Tibial artery (tissue), 4 donors: ENCODE data around the gene FBRSL1.

Source experiments
- DNase-seq, 2 donors: peaks; one replicate each; pipeline ENCODE4 v3.0.0-alpha.2; 2019
- H3K27ac ChIP-seq, 2 donors: fragments of 200-600 bp; sonication (generic) in 1 of 2; 1 replicate in 1 of 2; 2 replicates in 1 of 2; pipeline ENCODE4 v1.5.1; 2018 to 2019; ENCODE audit warnings: mild to moderate bottlenecking in 1 of 2
- H3K27me3 ChIP-seq, 2 donors: fragments of 200-600 bp; sonication (generic) in 1 of 2; one replicate each; pipeline versions ENCODE4 v1.5.1 to v1.6.0; 2016 to 2019
- H3K36me3 ChIP-seq, 3 donors: fragments of 200-600 bp; sonication (generic) in 2 of 3; one replicate each; pipeline ENCODE4 v1.5.1; 2016 to 2019; ENCODE audit warnings: mild to moderate bottlenecking in 2 of 3
- H3K4me1 ChIP-seq, 4 donors: fragments of 200-600 bp; sonication (generic) in 2 of 4; 1 replicate in 3 of 4; 2 replicates in 1 of 4; pipeline ENCODE4 v1.5.1; 2016 to 2019
- H3K4me3 ChIP-seq, 2 donors: fragments of 200-600 bp; sonication (generic) in 1 of 2; 1 replicate in 1 of 2; 2 replicates in 1 of 2; pipeline ENCODE4 v1.5.1; 2018 to 2019; ENCODE audit warnings: mild to moderate bottlenecking in 2 of 2
- H3K9me3 ChIP-seq, 3 donors: fragments of 200-600 bp; sonication (generic) in 1 of 3; one replicate each; pipeline ENCODE4 v1.5.1; 2016 to 2019
- intact Hi-C: fragments of 100-400 bp; cut with DNase I; formaldehyde crosslinking; loops from one replicate; pipeline ENCODE4 v1.15.0; 2023; ENCODE audit warnings: low total_unique reads
- TF ChIP-seq, protein P1 (sequence below), 2 experiments: fragments of 200-600 bp in 1 of 2; fragments of 450-650 bp in 1 of 2; IDR thresholded peaks; one replicate each; pipeline ENCODE4 v1.5.1; 2017 to 2019; ENCODE audit warnings: antibody characterized with exemption in 2 of 2, mild to moderate bottlenecking in 1 of 2, moderate library complexity in 1 of 2

The FBRSL1 gene

DNA sequence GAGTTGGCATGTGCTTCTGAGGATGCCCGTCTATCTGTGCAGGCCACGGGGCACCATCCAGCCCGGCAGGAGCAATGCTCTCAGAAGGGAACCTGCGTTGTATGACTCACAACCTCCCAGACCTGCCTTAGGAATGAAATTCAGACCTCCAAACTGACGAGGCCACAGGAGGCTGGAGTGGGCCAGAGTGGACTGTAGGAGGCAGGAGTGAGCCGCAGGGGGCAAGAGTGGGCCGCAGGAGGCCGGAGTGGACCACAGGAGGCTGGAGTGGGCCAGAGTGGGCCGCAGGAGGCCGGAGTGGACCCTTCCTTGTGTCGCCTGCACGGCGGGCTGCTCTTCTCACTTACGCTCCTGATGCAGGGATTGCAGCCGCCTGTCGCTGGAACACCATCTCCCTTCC is 11.1 kb upstream of the FBRSL1 start:
- Histone ChIP-seq H3K4me3 (no peak overlapping the region), H3K27ac (no peak overlapping the region), H3K9me3 (no peaks in the 10 kb centered on the region), H3K27me3 (peaks cover 0 to 51% of the 10 kb centered on the region in 2 donors), H3K36me3 (no peaks in the 10 kb centered on the region), H3K4me1 (no peaks in the 10 kb centered on the region)
- TF ChIP-seq, protein P1, sequence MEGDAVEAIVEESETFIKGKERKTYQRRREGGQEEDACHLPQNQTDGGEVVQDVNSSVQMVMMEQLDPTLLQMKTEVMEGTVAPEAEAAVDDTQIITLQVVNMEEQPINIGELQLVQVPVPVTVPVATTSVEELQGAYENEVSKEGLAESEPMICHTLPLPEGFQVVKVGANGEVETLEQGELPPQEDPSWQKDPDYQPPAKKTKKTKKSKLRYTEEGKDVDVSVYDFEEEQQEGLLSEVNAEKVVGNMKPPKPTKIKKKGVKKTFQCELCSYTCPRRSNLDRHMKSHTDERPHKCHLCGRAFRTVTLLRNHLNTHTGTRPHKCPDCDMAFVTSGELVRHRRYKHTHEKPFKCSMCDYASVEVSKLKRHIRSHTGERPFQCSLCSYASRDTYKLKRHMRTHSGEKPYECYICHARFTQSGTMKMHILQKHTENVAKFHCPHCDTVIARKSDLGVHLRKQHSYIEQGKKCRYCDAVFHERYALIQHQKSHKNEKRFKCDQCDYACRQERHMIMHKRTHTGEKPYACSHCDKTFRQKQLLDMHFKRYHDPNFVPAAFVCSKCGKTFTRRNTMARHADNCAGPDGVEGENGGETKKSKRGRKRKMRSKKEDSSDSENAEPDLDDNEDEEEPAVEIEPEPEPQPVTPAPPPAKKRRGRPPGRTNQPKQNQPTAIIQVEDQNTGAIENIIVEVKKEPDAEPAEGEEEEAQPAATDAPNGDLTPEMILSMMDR (IDR thresholded peaks at IDR 0.05), result no peak
- intact Hi-C loops, result no loop called here
- no peak for DNase-seq

DNA sequence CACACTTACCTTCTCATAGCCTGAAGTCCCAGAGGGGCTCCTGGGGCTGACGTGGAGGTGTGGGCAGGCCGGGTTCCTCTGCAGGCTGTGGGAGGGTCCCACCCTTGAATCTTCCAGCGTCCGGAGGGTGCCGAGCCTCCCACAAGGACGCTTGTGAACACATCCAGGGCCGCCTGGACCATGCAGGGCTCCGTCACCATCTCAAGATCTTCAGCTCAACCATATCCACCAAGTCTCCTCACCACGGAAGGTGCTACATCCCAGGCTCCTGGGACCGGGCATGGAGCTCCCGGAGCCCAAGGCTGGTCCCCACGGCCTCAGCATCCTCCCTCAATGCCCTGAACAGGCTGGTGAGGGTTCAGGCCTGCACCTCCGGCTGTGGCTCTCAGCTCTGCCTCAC is 10.7 kb upstream of the FBRSL1 start:
- H3K36me3 ChIP-seq, result no peaks in the 10 kb centered on the region
- no peak overlapping the region for H3K27ac ChIP-seq
- no peaks in the 10 kb centered on the region for H3K9me3 ChIP-seq
- DNase-seq, result no peak
- intact Hi-C loops, result no loop called here
- H3K4me1 ChIP-seq, result no peaks in the 10 kb centered on the region
- TF ChIP-seq, protein P1 (IDR thresholded peaks at IDR 0.05), result no peak
- H3K4me3 ChIP-seq, result no peak overlapping the region
- H3K27me3 ChIP-seq, result peaks cover 0 to 51% of the 10 kb centered on the region in 2 donors

DNA sequence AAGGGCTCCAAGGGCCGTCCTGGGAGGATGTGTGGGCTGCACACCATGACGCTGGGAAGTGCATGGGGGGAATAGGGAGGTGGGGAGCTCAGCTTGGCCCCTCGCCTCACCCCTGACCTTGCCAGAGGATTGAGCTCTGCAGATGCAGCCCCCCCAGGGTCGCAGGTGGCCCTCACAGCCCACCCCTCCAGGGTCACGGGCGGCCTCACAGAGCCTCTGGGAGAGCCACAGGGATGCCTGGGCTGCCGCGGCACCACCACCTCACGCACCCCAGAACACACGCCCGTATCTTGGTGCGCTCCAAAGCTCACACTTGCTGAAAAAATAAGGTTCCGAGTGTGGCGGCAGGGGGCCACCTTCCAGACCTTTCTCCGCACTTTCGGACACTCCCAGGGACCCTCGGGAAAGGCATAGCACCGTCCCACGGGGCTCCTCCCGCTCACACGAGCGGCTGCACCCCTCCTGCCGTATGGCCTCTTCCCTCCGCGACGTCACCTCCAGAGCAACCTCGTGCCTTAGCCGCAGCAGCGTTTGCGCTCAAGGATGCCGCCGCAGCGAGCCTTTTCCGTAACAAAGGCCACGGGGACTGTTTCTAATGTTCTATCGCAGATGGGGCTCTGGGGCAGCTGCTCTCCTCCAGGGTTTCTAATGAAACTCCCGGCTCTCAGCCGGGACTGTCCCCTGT is 9.9 kb upstream of the FBRSL1 start:
- peaks cover 0 to 51% of the 10 kb centered on the region in 2 donors for H3K27me3 ChIP-seq

DNA sequence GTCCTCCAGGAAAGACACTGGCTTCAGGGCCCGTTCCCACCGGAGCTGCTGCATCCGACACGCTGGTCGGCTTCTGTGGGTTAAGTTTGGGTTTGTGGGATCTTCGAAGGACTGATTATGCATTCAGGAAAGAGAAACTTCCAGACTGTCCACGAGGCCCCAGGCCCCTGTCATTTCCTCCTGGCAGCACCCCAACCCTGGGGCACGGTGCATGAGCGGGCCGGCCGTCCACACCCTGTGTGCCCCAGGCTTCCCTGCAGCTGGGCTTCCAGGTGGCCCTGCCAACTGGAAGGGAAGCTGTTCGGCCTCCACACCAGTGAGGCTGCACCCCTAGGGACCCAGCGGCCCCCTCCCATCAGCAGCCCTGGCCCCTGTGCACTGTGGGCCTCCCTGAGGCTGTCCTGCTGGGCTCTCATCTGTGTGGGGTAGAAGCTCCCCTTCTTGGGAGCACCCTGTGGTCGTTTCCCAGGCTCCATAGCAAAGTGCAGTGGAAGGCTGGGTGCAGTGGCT is 9.3 kb upstream of the FBRSL1 start:
- Histone ChIP-seq H3K36me3 (no peaks in the 10 kb centered on the region), H3K9me3 (no peaks in the 10 kb centered on the region), H3K27ac (no peak overlapping the region), H3K4me3 (no peak overlapping the region), H3K27me3 (peaks cover 0 to 51% of the 10 kb centered on the region in 2 donors), H3K4me1 (no peaks in the 10 kb centered on the region)
- intact Hi-C loops, result no loop called here
- TF ChIP-seq, protein P1 (IDR thresholded peaks at IDR 0.05), result no peak
- no peak for DNase-seq

More for the DNA sequence above, 9.9 kb upstream of the FBRSL1 start:
- H3K36me3 ChIP-seq, result no peaks in the 10 kb centered on the region
- H3K27ac ChIP-seq, result no peak overlapping the region
- no peaks in the 10 kb centered on the region for H3K9me3 ChIP-seq
- H3K4me3 ChIP-seq, result no peak overlapping the region
- H3K4me1 ChIP-seq, result no peaks in the 10 kb centered on the region
- TF ChIP-seq, protein P1 (IDR thresholded peaks at IDR 0.05), result no peak
- no peak for DNase-seq
- intact Hi-C loops, result no loop called here

DNA sequence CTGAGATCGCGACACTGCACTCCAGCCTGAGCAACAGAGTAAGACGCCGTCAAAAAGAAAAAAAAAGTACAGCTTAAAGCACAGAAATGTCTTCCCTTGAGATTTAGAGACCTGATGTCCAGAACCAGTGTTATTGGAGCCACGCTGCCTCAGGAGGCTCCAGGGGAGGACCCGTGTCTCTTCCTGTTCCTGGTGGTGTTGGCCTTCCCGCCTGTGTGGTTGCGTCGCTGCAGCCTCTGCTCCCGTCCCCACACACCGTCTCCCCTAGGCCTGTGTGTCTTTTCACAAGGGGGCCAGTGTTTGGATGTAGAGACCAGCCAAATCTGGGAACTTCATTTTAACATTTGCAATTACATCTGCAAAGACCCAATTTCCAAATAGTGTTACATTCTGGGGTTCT is 8.6 kb upstream of the FBRSL1 start:
- intact Hi-C loops, result no loop called here
- TF ChIP-seq, protein P1 (IDR thresholded peaks at IDR 0.05), result no peak
- Histone ChIP-seq H3K27me3 (peaks cover 0 to 51% of the 10 kb centered on the region in 2 donors), H3K36me3 (no peaks in the 10 kb centered on the region), H3K9me3 (no peaks in the 10 kb centered on the region), H3K4me1 (no peaks in the 10 kb centered on the region), H3K4me3 (no peak overlapping the region), H3K27ac (no peak overlapping the region)
- DNase-seq, result no peak
